ENCODE data around the gene NANS. TPM values are rescaled to one million over a fixed set of nuclear protein-coding genes. Genes with fewer than 3 reads are reported as not detected.

Gene NANS
- total and polyA plus RNA-seq, 2 of the 13 experiments (the other 11 are each of a cell fraction or from before 2014, with no cell fraction given), result 86.9 to 203 TPM

DNA sequence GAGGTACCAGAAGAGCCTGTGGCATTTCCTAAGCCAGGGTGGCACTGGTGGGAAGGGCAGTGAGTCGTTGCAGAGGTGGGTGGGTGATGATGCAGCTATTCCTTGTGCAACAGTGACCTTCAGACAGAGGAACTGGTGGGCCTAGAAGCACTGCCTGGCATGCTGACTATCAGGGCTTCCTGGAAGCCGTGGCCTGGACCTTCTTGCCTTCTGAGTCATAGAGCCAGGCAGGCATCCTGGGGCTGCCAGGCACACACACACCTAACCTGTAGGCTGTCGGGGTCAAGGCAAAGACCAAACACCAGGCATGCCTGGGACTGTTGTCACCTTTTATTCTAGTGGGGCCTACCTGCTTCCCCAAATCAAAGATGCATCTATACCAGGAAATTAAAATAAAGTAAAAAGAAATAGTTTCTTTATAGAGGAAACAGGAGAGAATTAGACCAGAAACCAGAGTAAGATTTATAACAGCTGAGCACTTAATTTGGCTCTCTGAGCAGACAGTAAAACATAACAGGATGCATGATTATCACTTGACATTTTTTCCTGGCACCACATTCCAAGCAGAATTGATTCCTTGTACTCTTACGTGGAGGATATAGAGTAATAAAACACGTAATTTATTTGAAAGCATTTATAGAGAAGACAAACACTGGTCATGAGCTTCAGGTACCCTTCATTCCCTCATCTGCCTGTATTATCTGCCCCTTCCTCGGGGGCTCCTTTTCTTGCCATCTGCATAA is 25.1 kb downstream of the NANS start (continued):
- no peak for TF ChIP-seq KLF13 (CRISPR knock-in tag; IDR thresholded peaks at IDR 0.05)
- no peak for TF ChIP-seq ZNF879 (CRISPR knock-in tag; IDR thresholded peaks at IDR 0.05)
- TF ChIP-seq ZFP36 (IDR thresholded peaks at IDR 0.05; ENCODE audit: borderline replicate concordance, low read depth, low read length, partially characterized antibody), result no peak
- TF ChIP-seq, protein P1, sequence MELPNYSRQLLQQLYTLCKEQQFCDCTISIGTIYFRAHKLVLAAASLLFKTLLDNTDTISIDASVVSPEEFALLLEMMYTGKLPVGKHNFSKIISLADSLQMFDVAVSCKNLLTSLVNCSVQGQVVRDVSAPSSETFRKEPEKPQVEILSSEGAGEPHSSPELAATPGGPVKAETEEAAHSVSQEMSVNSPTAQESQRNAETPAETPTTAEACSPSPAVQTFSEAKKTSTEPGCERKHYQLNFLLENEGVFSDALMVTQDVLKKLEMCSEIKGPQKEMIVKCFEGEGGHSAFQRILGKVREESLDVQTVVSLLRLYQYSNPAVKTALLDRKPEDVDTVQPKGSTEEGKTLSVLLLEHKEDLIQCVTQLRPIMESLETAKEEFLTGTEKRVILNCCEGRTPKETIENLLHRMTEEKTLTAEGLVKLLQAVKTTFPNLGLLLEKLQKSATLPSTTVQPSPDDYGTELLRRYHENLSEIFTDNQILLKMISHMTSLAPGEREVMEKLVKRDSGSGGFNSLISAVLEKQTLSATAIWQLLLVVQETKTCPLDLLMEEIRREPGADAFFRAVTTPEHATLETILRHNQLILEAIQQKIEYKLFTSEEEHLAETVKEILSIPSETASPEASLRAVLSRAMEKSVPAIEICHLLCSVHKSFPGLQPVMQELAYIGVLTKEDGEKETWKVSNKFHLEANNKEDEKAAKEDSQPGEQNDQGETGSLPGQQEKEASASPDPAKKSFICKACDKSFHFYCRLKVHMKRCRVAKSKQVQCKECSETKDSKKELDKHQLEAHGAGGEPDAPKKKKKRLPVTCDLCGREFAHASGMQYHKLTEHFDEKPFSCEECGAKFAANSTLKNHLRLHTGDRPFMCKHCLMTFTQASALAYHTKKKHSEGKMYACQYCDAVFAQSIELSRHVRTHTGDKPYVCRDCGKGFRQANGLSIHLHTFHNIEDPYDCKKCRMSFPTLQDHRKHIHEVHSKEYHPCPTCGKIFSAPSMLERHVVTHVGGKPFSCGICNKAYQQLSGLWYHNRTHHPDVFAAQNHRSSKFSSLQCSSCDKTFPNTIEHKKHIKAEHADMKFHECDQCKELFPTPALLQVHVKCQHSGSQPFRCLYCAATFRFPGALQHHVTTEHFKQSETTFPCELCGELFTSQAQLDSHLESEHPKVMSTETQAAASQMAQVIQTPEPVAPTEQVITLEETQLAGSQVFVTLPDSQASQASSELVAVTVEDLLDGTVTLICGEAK (IDR thresholded peaks at IDR 0.05), result no peak
- TF ChIP-seq, protein P1 (CRISPR knock-in tag; IDR thresholded peaks at IDR 0.05), result no peak
- TF ChIP-seq ZNF414 (CRISPR knock-in tag; IDR thresholded peaks at IDR 0.05), result no peak
- TF ChIP-seq TP53 (CRISPR knock-in tag; conservative IDR thresholded peaks at IDR 0.05), result no peak
- TF ChIP-seq NR2F1 (CRISPR knock-in tag; IDR thresholded peaks at IDR 0.05), result peak in 1 of 2 experiments; percentile 79; a peak in 2 of 4 replicates
- TF ChIP-seq, protein P2, sequence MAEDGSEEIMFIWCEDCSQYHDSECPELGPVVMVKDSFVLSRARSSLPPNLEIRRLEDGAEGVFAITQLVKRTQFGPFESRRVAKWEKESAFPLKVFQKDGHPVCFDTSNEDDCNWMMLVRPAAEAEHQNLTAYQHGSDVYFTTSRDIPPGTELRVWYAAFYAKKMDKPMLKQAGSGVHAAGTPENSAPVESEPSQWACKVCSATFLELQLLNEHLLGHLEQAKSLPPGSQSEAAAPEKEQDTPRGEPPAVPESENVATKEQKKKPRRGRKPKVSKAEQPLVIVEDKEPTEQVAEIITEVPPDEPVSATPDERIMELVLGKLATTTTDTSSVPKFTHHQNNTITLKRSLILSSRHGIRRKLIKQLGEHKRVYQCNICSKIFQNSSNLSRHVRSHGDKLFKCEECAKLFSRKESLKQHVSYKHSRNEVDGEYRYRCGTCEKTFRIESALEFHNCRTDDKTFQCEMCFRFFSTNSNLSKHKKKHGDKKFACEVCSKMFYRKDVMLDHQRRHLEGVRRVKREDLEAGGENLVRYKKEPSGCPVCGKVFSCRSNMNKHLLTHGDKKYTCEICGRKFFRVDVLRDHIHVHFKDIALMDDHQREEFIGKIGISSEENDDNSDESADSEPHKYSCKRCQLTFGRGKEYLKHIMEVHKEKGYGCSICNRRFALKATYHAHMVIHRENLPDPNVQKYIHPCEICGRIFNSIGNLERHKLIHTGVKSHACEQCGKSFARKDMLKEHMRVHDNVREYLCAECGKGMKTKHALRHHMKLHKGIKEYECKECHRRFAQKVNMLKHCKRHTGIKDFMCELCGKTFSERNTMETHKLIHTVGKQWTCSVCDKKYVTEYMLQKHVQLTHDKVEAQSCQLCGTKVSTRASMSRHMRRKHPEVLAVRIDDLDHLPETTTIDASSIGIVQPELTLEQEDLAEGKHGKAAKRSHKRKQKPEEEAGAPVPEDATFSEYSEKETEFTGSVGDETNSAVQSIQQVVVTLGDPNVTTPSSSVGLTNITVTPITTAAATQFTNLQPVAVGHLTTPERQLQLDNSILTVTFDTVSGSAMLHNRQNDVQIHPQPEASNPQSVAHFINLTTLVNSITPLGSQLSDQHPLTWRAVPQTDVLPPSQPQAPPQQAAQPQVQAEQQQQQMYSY (CRISPR knock-in tag; IDR thresholded peaks at IDR 0.05), result peak; percentile 86
- TF ChIP-seq KAT7 (CRISPR knock-in tag; IDR thresholded peaks at IDR 0.05; ENCODE audit: borderline replicate concordance), result no peak
- TF ChIP-seq RARA (CRISPR knock-in tag; IDR thresholded peaks at IDR 0.05), result peak; percentile 63
- TF ChIP-seq, protein P3, sequence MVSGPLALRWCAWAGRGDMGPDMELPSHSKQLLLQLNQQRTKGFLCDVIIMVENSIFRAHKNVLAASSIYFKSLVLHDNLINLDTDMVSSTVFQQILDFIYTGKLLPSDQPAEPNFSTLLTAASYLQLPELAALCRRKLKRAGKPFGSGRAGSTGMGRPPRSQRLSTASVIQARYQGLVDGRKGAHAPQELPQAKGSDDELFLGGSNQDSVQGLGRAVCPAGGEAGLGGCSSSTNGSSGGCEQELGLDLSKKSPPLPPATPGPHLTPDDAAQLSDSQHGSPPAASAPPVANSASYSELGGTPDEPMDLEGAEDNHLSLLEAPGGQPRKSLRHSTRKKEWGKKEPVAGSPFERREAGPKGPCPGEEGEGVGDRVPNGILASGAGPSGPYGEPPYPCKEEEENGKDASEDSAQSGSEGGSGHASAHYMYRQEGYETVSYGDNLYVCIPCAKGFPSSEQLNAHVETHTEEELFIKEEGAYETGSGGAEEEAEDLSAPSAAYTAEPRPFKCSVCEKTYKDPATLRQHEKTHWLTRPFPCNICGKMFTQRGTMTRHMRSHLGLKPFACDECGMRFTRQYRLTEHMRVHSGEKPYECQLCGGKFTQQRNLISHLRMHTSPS (CRISPR knock-in tag; IDR thresholded peaks at IDR 0.05; ENCODE audit: low read depth), result peak; percentile 45; the same call in 1 of the 2 replicates

All from HepG2 (cell line).